Fibroblast of mammary gland (primary cell): ENCODE measurements around the gene PAIP1.

Experiments used
- DNase-seq: peaks from one replicate; pipeline ENCODE4 v3.0.0-alpha.2; 2010; ENCODE audit warnings: low read depth
- H3K4me3 ChIP-seq: 2 replicates; pipeline ENCODE4 v1.5.1; 2011; ENCODE audit warnings: low read depth, mild to moderate bottlenecking, low read length, moderate library complexity; ENCODE audit not compliant: control insufficient read depth
- CTCF ChIP-seq: conservative IDR thresholded peaks from 2 replicates; pipeline ENCODE4 v1.5.1; 2011; ENCODE audit warnings: low read depth, low read length, inconsistent platforms; ENCODE audit not compliant: control insufficient read depth, insufficient read depth

The PAIP1 gene

DNA sequence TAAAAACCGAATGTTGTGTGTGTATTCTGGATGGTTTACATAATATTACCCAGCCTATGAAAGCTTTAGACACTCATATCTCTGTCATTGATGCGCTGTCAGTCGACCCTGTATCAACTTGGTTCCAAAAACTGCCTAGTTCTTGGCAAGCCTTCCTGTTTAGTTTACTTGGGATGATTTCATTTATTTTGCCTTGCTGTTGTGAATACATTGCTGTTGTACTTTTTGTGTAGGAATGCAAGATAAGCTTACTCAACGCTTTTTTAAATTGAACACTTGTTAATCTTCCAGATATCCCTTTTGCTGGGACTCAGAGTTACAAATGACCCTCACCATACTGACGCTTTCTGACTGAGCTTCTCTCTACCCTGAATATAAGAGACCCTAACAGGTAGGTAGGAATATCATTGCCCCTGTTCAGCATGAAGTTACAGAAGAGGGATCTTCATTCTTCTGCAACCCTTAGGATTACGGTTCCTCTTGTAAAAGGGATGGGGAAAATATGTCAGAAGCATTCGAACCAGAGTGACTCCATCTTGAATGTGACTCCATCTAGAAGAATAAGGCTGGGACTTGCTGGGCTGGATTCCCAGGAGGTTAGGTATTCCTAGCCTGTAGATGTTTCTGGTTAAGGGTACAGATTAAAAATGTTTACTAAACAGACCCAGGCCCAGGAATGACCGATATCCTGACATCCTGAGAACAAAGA, 13.7 kb upstream of the PAIP1 start:
- no peak overlapping the region for H3K4me3 ChIP-seq
- no peak for TF ChIP-seq CTCF
- no peak for DNase-seq

DNA sequence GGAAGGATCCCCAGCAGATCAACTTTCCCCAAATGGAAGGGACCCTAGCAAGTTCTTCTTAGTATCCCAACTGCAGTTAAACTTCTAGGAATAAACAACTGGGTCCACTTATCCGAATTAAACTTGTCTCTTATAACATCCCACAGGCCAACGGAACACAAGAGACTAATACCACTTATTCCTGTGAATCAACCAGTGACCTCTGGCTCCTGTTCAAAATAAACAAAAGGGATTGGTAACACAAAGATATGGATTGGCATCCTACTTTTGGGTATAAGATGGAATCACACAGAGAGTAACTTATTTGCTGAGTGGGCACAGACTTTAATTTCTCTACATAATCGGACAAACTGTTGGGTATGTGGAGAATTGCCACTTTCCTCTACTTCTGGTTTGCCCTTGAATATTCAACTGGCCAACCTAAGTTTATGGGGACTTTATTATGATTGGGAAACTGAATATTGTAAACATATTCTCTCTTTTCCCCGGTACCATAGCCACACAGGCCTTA, 12.4 kb upstream of the PAIP1 start:
- H3K4me3 ChIP-seq, result no peak overlapping the region
- no peak for TF ChIP-seq CTCF
- DNase-seq, result no peak

GRCh38 chr5:43567967-43568366, 11.1 kb upstream of the PAIP1 start:
- no peak for TF ChIP-seq CTCF
- no peak overlapping the region for H3K4me3 ChIP-seq
- DNase-seq, result no peak

GRCh38 chr5:43565043-43565442, 8.2 kb upstream of the PAIP1 start:
- TF ChIP-seq CTCF, result no peak
- DNase-seq, result no peak
- no peak overlapping the region for H3K4me3 ChIP-seq

DNA sequence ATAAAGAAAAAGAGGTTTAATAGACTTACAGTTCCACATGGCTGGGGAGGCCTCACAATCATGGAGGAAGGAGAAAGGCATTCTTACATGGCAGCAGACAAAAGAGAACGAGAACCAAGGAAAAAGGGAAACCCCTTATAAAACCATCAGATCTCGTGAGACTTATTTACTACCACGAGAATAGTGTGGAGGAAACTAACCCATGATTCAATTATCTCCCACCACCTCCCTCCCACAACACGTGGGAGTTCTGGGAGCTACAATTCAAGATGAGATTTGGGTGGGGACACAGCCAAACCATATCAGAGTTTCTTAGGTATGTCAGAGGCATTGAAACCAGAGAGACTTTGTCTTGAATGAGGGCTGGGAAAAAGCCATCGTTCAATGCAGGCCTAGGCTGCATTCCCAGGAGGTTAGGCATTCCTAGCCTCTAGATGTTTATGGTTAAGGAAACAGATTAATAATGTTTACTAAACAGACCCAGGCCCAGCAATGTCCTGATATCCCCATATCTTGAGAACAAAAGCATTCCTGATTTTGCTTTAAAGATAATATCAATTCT, 7.5 kb upstream of the PAIP1 start:
- TF ChIP-seq CTCF, result no peak
- DNase-seq, result no peak
- no peak overlapping the region for H3K4me3 ChIP-seq

DNA sequence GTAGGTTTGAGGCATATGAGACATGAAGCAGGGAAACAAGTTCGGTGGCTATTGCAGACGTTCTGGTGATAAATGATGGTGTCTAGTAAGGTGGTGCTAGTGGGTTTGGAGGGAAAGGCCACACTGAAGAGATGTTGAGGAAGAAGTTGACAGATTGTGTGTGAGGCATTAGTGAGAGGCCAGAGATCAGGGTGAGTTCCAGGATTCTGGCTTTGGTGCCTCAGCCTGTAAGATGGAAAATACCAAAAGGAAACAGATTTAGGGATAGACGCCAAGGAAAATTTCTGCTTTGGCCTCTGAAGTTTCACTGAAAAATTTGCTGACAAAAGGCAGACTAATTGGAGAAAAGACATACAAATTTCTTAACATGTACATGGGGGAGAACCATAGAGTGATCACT, 6.4 kb upstream of the PAIP1 start:
- no peak for TF ChIP-seq CTCF
- H3K4me3 ChIP-seq, result no peak overlapping the region
- DNase-seq, result no peak
